Measurements from ENCODE around the gene PSMB10. TPM values are rescaled to one million over a fixed set of nuclear protein-coding genes. Genes with fewer than 3 reads are reported as not detected.
"Not testable (repeated sequence)": the region's sequence is repeated elsewhere in the genome, so short reads cannot be mapped to it uniquely, and the experiment has no call there.

Gene PSMB10
- total RNA-seq, 1 donor from 2014 or later = 51.9 TPM

DNA sequence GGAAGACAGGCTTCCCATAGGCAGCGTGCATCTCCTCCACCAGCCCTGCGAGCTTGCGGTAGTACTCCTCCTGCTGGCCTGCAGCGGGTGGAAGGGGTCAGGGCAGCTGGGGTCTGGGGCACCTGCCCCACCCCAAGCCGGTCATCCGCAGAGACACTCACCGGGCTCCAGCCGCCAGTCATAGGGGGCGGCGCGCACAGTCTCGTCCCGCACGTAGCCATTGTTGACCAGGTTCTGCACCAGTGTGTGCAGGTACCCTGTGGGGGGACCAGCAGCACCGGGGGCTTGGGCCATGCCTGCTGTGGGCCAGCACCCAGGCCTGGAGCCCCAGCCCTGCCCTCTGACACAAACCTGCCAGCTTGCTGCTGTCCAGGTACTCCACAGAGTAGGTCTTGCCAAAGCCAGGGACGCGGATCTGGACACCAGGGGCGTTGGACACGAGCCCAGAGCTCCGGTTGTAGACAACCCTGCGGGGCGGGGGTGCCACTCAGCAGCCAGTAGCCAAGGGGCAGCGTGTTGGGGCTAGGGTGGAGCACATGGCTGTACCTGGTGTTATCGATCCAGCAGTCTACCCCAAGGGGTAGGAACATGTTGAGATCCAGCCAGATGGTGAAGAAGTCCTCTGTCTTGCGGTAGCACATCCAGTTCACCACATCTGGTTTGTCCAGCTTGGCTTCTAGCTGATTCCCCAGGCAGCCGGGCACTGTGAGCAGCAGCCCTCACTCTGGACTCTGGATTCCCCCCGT lies 6.0 kb upstream of the PSMB10 start:
- no peak for DNase-seq (ENCODE audit: extremely low spot score, unreplicated experiment)
- H3K36me3 Mint-ChIP-seq = no peaks in the 10 kb centered on the region

DNA sequence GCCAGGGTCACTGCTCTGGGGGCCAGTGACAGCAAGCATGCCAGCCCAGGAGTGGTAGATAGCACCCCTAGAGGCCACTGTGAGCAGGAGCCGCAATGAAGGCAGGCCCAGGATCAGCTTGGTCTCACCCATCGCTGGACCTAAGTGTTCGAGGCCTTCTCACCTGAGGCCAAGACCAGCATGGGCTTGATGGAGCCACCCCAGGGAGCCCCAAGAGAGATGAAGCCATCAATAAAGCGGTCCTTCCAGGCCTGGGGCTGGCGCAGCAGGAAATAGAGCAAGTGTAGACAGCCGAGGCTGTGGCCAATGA lies 5.5 kb upstream of the PSMB10 start:
- no peak overlapping the region for H3K27ac Mint-ChIP-seq
- DNase-seq (ENCODE audit: extremely low spot score, unreplicated experiment) = no peak
- no peaks in the 10 kb centered on the region for H3K27me3 Mint-ChIP-seq

More for the DNA sequence above, 6.0 kb upstream of the PSMB10 start:
- H3K27me3 Mint-ChIP-seq = no peaks in the 10 kb centered on the region
- no peaks in the 10 kb centered on the region for H3K9me3 Mint-ChIP-seq
- peaks cover 3% of the 10 kb centered on the region for H3K4me1 Mint-ChIP-seq (ENCODE audit: unreplicated experiment)
- H3K27ac Mint-ChIP-seq = no peak overlapping the region
- TF ChIP-seq, protein P1, sequence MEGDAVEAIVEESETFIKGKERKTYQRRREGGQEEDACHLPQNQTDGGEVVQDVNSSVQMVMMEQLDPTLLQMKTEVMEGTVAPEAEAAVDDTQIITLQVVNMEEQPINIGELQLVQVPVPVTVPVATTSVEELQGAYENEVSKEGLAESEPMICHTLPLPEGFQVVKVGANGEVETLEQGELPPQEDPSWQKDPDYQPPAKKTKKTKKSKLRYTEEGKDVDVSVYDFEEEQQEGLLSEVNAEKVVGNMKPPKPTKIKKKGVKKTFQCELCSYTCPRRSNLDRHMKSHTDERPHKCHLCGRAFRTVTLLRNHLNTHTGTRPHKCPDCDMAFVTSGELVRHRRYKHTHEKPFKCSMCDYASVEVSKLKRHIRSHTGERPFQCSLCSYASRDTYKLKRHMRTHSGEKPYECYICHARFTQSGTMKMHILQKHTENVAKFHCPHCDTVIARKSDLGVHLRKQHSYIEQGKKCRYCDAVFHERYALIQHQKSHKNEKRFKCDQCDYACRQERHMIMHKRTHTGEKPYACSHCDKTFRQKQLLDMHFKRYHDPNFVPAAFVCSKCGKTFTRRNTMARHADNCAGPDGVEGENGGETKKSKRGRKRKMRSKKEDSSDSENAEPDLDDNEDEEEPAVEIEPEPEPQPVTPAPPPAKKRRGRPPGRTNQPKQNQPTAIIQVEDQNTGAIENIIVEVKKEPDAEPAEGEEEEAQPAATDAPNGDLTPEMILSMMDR (conservative IDR thresholded peaks at IDR 0.05) = no peak
- H3K4me3 Mint-ChIP-seq = no peak overlapping the region

DNA sequence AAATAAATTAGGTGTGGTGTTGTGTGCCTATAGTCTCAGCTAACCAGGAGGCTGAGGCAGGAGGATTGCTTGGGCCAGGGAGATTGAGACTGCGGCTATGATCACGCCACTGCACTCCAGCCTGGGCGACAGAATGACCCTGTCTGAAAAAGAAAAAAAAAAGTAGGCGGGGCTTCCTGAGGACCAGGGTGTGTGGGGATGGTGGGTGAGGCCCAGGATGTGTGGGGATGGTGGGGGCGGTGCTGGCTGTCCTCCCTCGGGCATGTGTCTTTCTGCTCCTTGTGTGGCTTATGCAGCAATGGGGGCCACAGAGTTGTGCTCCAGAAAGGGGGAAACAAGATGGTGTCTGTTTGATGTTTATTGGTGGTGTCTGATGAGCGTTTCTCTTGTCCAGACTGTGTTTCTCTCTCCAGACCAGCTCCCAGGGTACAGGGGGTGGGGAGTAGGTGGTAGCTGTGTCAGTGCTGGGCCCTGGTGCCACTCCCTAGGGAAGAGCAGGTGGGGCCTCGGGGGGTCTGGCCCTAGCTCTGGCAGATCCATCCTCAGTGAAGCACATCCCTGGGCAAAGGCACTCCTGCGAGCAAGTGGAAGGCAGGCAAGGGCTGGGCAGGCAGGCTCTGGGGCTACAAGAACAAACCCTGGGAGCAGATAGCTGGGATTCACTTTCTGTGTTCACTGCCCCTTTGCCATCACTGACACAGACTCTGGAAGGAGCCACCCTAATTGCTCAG lies 5.0 kb upstream of the PSMB10 start:
- no peaks in the 10 kb centered on the region for H3K9me3 Mint-ChIP-seq
- no peaks in the 10 kb centered on the region for H3K27me3 Mint-ChIP-seq
- H3K36me3 Mint-ChIP-seq = no peaks in the 10 kb centered on the region
- DNase-seq (ENCODE audit: extremely low spot score, unreplicated experiment) = no peak
- TF ChIP-seq, protein P1 (conservative IDR thresholded peaks at IDR 0.05) = no peak
- no peak overlapping the region for H3K4me3 Mint-ChIP-seq
- H3K27ac Mint-ChIP-seq = no peak overlapping the region
- H3K4me1 Mint-ChIP-seq (ENCODE audit: unreplicated experiment) = peaks cover 11% of the 10 kb centered on the region

More for the DNA sequence above, 5.5 kb upstream of the PSMB10 start:
- Mint-ChIP-seq H3K4me3 (no peak overlapping the region), H3K9me3 (no peaks in the 10 kb centered on the region), H3K36me3 (no peaks in the 10 kb centered on the region), H3K4me1 (ENCODE audit: unreplicated experiment) (peaks cover 6% of the 10 kb centered on the region)
- TF ChIP-seq, protein P1 (conservative IDR thresholded peaks at IDR 0.05) = peak; percentile 82

DNA sequence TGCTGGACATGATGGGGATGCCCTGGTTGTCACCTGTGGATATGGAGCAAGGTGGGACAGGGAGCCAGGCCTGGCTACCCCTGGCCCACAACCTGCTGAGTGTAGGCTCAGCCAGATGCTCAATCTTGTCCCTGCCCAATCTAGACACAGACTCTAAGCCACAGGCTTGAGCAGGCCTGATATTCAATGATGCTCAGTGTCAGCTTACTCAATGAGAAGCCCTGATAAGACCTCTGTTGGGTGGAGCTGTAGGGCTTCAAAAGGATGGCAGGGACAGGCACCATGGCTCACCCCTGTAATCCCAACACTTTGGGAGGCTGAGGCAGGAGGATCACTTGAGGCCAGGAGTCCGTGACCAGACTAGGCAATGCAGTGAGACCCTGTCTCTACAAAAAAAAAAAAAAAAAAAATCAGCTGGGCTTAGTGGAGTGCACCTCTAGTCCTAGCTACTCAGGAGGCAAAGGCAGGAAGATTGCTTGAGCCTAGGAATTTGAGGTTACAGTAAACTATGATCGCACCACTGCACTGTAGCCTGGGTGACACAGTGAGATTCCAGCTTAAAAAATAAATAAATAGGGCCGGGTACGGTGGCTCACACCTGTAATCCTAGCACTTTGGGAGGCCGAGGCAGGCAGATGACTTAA lies 3.9 kb upstream of the PSMB10 start:
- TF ChIP-seq, protein P1 (conservative IDR thresholded peaks at IDR 0.05) = no peak

DNA sequence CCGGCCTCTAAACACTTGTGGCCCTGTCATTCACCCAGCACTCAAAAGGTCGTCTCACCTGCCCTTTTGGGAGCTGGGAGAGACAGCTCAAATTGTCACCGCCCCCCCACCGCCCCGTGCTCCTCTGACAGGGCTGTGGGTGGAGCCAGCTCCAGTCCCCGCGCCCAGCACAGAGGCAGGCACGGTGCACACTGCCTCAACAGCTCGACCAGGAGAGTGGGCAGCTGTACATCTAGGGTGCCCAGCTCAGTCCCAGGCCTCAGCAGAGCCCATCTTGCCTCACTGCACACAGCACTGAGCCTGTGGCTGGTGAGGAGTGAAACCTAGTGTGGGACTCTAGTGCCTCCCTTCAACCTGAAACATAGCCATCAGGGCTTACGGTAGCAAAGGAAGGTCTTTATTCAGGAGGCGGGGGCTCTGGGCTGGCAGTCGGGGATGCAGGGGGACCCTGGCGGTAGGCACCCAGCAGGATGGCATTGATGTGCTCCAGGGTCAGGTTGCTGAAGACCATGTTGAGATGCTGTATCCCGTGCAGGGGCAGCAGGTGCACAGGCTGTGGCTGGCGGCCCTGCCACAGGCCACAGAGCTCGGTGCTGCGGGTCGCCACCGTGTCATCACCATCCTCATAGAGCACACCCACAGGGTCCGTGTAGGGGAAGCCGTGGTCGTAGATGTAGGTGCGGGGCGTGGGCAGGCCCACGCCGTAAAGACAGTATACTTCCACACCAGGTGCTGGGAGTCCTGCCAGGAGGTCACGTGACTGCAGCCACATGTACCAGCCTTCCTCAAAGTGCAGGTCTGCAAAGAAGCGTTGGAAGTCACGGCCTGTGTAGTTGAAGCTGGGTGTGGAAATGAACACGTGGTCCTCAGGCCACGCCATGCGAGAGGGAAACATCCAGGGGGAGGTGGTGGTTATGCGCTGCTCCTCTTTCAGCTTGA lies 3.1 kb upstream of the PSMB10 start:
- Mint-ChIP-seq H3K36me3 (peaks cover 3% of the 10 kb centered on the region), H3K27me3 (peaks cover 2% of the 10 kb centered on the region), H3K27ac (no peak overlapping the region)

More for the DNA sequence above, 3.9 kb upstream of the PSMB10 start:
- Mint-ChIP-seq H3K36me3 (peaks cover 3% of the 10 kb centered on the region), H3K4me3 (no peak overlapping the region), H3K27ac (no peak overlapping the region), H3K4me1 (ENCODE audit: unreplicated experiment) (peaks cover 11% of the 10 kb centered on the region), H3K27me3 (peaks cover 2% of the 10 kb centered on the region), H3K9me3 (no peaks in the 10 kb centered on the region)
- DNase-seq (ENCODE audit: extremely low spot score, unreplicated experiment) = no peak

DNA sequence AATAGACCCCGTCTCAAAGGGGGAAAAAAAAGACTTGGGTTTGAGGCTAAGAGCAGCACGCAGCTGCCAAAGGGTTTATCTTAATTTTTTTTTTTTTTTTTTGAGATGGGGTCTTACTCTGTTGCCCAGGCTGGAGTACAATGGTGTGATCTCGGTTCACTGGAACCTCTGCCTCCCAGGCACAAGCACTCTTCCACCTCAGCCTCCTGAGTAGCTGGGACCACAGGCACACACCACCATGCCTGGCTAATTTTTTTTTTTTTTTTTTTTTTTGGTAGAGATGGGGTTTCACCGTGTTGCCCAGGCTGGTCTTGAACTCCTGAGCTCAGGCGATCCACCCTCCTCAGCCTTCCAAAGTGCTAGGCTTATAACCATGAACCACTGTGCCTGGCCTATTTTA lies 1.1 kb upstream of the PSMB10 start:
- H3K4me3 Mint-ChIP-seq = peak overlapping the region; percentile 100
- H3K9me3 Mint-ChIP-seq; DNase-seq (ENCODE audit: extremely low spot score, unreplicated experiment); H3K36me3 Mint-ChIP-seq; H3K27me3 Mint-ChIP-seq; H3K27ac Mint-ChIP-seq: not testable (repeated sequence)
- H3K4me1 Mint-ChIP-seq (ENCODE audit: unreplicated experiment) = peaks cover 21% of the 10 kb centered on the region

More for the DNA sequence above, 3.1 kb upstream of the PSMB10 start:
- no peak for DNase-seq (ENCODE audit: extremely low spot score, unreplicated experiment)
- no peak overlapping the region for H3K4me3 Mint-ChIP-seq
- no peaks in the 10 kb centered on the region for H3K9me3 Mint-ChIP-seq
- TF ChIP-seq, protein P1 (conservative IDR thresholded peaks at IDR 0.05) = no peak
- peaks cover 19% of the 10 kb centered on the region for H3K4me1 Mint-ChIP-seq (ENCODE audit: unreplicated experiment)
